ENCODE measurements around the gene SLC35E2B. TPM values are rescaled to one million over a fixed set of nuclear protein-coding genes. Genes with fewer than 3 reads are reported as not detected.

SLC35E2B gene
- total RNA-seq, 5 donors from 2014 or later (not counting 1 experiment from before 2014, with no cell fraction given) = 77.7 to 202 (median 128) TPM

Other genes with a start within 250 kb of the SLC35E2B start
- 1 to 10 TPM in 3 of 5 donors, under 1 TPM in 2; 0.59 to 3.1 (median 1.4) TPM for gene ATAD3C, start 243.1 kb downstream of the SLC35E2B start, total RNA-seq
- 10 to 100 TPM; 52.1 to 69.3 (median 57.2) TPM for gene ATAD3B, start 221.0 kb downstream of the SLC35E2B start, total RNA-seq
- gene ATAD3A, start 180.6 kb downstream of the SLC35E2B start, total RNA-seq = 10 to 100 TPM; 24.6 to 42.5 (median 31.1) TPM
- 1 to 10 TPM; 1.0 to 3.1 (median 1.4) TPM for gene TMEM240, start 152.2 kb downstream of the SLC35E2B start, total RNA-seq
- 100 to 1,000 TPM; 112 to 135 (median 134) TPM for gene SSU72, start 117.9 kb downstream of the SLC35E2B start, total RNA-seq
- gene FNDC10, start 92.7 kb downstream of the SLC35E2B start, total RNA-seq = 1 to 10 TPM; 2.1 to 6.3 (median 5.9) TPM
- gene MIB2, start 77.3 kb downstream of the SLC35E2B start, total RNA-seq = 100 to 1,000 TPM in 3 of 5 donors, 10 to 100 TPM in 2; 68.9 to 105 (median 103) TPM
- gene MMP23B, start 60.6 kb downstream of the SLC35E2B start, total RNA-seq = 10 to 100 TPM in 1 of 5 donors, 1 to 10 TPM in 4; 4.8 to 11.2 (median 6.8) TPM
- 10 to 100 TPM; 38.0 to 54.3 (median 43.7) TPM for gene CDK11B, start 33.8 kb downstream of the SLC35E2B start, total RNA-seq
- 100 to 1,000 TPM; 109 to 243 (median 182) TPM for gene CDK11A, start 31.6 kb upstream of the SLC35E2B start, total RNA-seq
- 10 to 100 TPM; 45.6 to 68.2 (median 58.0) TPM for gene NADK, start 85.7 kb upstream of the SLC35E2B start, total RNA-seq
- 100 to 1,000 TPM; 208 to 295 (median 261) TPM for gene GNB1, start 198.3 kb upstream of the SLC35E2B start, total RNA-seq
- gene CALML6, start 222.5 kb upstream of the SLC35E2B start, total RNA-seq = 1 to 10 TPM in 3 of 5 donors, under 1 TPM in 2; 0.82 to 1.3 (median 1.1) TPM
- under 1 TPM in 3 of 5 donors, not detected in 2; 0.28 to 0.93 (median 0.69) TPM for gene TMEM52, start 226.5 kb upstream of the SLC35E2B start, total RNA-seq

All from T-cell (primary cell).